HCT116 (cell line): ENCODE data around the gene TMEM129. TPM values are rescaled to one million over a fixed set of nuclear protein-coding genes. Genes with fewer than 3 reads are reported as not detected.

Experiments used
- ATAC-seq: fragments of 200-7000 bp; cut with Tn5 transposase; 2 replicates; pipeline ENCODE4 v1.9.1; 2020; ENCODE audit warnings: mild to moderate bottlenecking, moderate library complexity
- BruUV-seq: library from RNA; stranded (reverse); fragments of 400-500 nt; replicated peaks from 2 replicates; lab custom pipeline; 2021; lab: Mats Ljungman, UMichigan
- CTCF ChIA-PET: fragments of 300-600 bp; sonication (Branson Sonifier 250); formaldehyde crosslinking; loops from one replicate; lab custom pipeline; 2021; ENCODE audit warnings: antibody characterized with exemption; lab: Charles Lee
- POLR2A ChIA-PET: fragments of 300-600, 350-600 bp; sonication (Branson Sonifier 250); formaldehyde crosslinking; loops from one replicate; lab custom pipeline; 2021; ENCODE audit warnings: antibody characterized with exemption; lab: Charles Lee
- RAD21 ChIA-PET, 2 experiments: fragments of 300-600 bp; sonication (Branson Sonifier 250); formaldehyde crosslinking; loops; one replicate each; lab custom pipeline; 2023; ENCODE audit warnings: low total read pairs in 2 of 2; ENCODE audit not compliant: uncharacterized antibody in 2 of 2, unreplicated experiment in 2 of 2, low non-redundant PET in 1 of 2; lab: Charles Lee
- DNase-seq: peaks from one replicate; pipeline ENCODE4 v3.0.0-alpha.2; 2010; ENCODE audit warnings: low read depth, low spot score
- H2AFZ ChIP-seq: fragments of 200-600 bp; shearing (Covaris generic), sonication (generic); 2 replicates; pipeline ENCODE4 v1.6.1; 2017; ENCODE audit warnings: low read depth, mixed run types, mixed read lengths, antibody characterized with exemption, low read length; ENCODE audit not compliant: poor library complexity, severe bottlenecking
- H3K27ac ChIP-seq: 2 replicates; pipeline ENCODE4 v1.5.1; 2012; ENCODE audit warnings: low read depth, low read length
- H3K27me3 ChIP-seq: fragments of 200-600 bp; sonication (generic); 2 replicates; pipeline ENCODE4 v1.6.1; 2016; ENCODE audit warnings: mixed run types, low read length, mixed read lengths; ENCODE audit not compliant: insufficient read depth
- H3K36me3 ChIP-seq, 2 experiments: fragments of 200-500 bp in 1 of 2; fragments of 200-600 bp in 1 of 2; sonication (Bioruptor generic) in 1 of 2; sonication (generic) in 1 of 2; 2 replicates each; pipeline versions ENCODE4 v1.5.1 to v1.6.1; 2014 to 2016; ENCODE audit warnings: low read length in 2 of 2, inconsistent platforms in 1 of 2, mixed read lengths in 1 of 2, mixed run types in 1 of 2; ENCODE audit not compliant: insufficient read depth in 2 of 2, control insufficient read depth in 1 of 2
- H3K4me1 ChIP-seq, 2 experiments: fragments of 200-600 bp in 1 of 2; sonication (generic) in 1 of 2; 2 replicates each; pipeline versions ENCODE4 v1.5.1 to v1.6.1; 2012 to 2017; ENCODE audit warnings: low read length in 2 of 2, inconsistent platforms in 1 of 2, mild to moderate bottlenecking in 1 of 2, mixed read lengths in 1 of 2, mixed run types in 1 of 2, moderate library complexity in 1 of 2; ENCODE audit not compliant: insufficient read depth in 2 of 2, control insufficient read depth in 1 of 2
- H3K4me2 ChIP-seq: fragments of 200-600 bp; sonication (generic); 2 replicates; pipeline ENCODE4 v1.6.1; 2017; ENCODE audit warnings: mixed run types, low read length, mixed read lengths
- H3K4me3 ChIP-seq, 2 experiments: fragments of 200-600 bp in 1 of 2; sonication (generic) in 1 of 2; replicated peaks in 1 of 2; 2 replicates each; pipeline ENCODE4 v1.5.1; 2011 to 2016; ENCODE audit warnings: low read length in 2 of 2, control low read depth in 1 of 2, low read depth in 1 of 2, mild to moderate bottlenecking in 1 of 2, mixed read lengths in 1 of 2, mixed run types in 1 of 2
- H3K79me2 ChIP-seq: fragments of 200-600 bp; sonication (generic); 2 replicates; pipeline ENCODE4 v1.6.1; 2017; ENCODE audit warnings: mild to moderate bottlenecking, mixed run types, low read length, moderate library complexity, mixed read lengths; ENCODE audit not compliant: insufficient read depth
- H3K9ac ChIP-seq: fragments of 200-600 bp; sonication (generic); 2 replicates; pipeline ENCODE4 v1.6.1; 2016; ENCODE audit warnings: low read length, mixed read lengths
- H3K9me2 ChIP-seq: fragments of 200-600 bp; sonication (generic), shearing (Covaris generic); 2 replicates; pipeline ENCODE4 v1.6.1; 2017; ENCODE audit warnings: mixed run types, mild to moderate bottlenecking, moderate library complexity; ENCODE audit not compliant: insufficient read depth
- H3K9me3 ChIP-seq, 2 experiments: fragments of 200-500 bp in 1 of 2; fragments of 200-600 bp in 1 of 2; sonication (Bioruptor generic) in 1 of 2; sonication (generic) in 1 of 2; 2 replicates each; pipeline ENCODE4 v1.6.1; 2014 to 2017; ENCODE audit warnings: low read length in 2 of 2, mixed read lengths in 2 of 2, inconsistent platforms in 1 of 2, low read depth in 1 of 2, mild to moderate bottlenecking in 1 of 2, mixed run types in 1 of 2, moderate library complexity in 1 of 2; ENCODE audit not compliant: control insufficient read depth in 1 of 2, insufficient read depth in 1 of 2
- H4K20me1 ChIP-seq: fragments of 200-600 bp; sonication (generic), shearing (Covaris generic); 2 replicates; pipeline ENCODE4 v1.6.1; 2017; ENCODE audit warnings: mixed run types, mild to moderate bottlenecking, moderate library complexity; ENCODE audit not compliant: insufficient read depth
- CBX3 ChIP-seq: IDR thresholded peaks from 2 replicates; pipeline ENCODE4 v1.6.1; 2012; ENCODE audit warnings: low read depth
- CEBPB ChIP-seq: IDR thresholded peaks from 2 replicates; pipeline ENCODE4 v1.6.1; 2012; ENCODE audit warnings: low read depth
- EGR1 ChIP-seq: IDR thresholded peaks from 2 replicates; pipeline ENCODE4 v1.6.1; 2012; ENCODE audit warnings: low read depth
- ELF1 ChIP-seq: IDR thresholded peaks from 2 replicates; pipeline ENCODE4 v1.6.1; 2012; ENCODE audit warnings: low read depth, borderline replicate concordance
- MAX ChIP-seq: IDR thresholded peaks from 2 replicates; pipeline ENCODE4 v1.6.1; 2012
- POLR2A ChIP-seq: IDR thresholded peaks from 2 replicates; pipeline ENCODE4 v1.7.0; 2011; ENCODE audit warnings: borderline replicate concordance; ENCODE audit not compliant: insufficient read depth, insufficient read length; ENCODE audit errors: extremely low read depth
- POLR2AphosphoS5 ChIP-seq: IDR thresholded peaks from 2 replicates; pipeline ENCODE4 v1.6.1; 2011; ENCODE audit warnings: mild to moderate bottlenecking, low read depth, low read length, moderate library complexity
- SP1 ChIP-seq: IDR thresholded peaks from 2 replicates; pipeline ENCODE4 v1.6.1; 2012; ENCODE audit warnings: low read depth
- ZBTB33 ChIP-seq: IDR thresholded peaks from 2 replicates; pipeline ENCODE4 v1.6.1; 2011; ENCODE audit warnings: mild to moderate bottlenecking, low read length, moderate library complexity; ENCODE audit not compliant: insufficient replicate concordance; ENCODE audit errors: extremely low read depth
- ZNF274 ChIP-seq: fragments of 200-500 bp; sonication (Bioruptor generic); IDR thresholded peaks from 2 replicates; pipeline ENCODE4 v1.6.1; 2014; ENCODE audit warnings: mild to moderate bottlenecking, low read depth, low read length, inconsistent platforms
- intact Hi-C: fragments of 100-400 bp; cut with micrococcal nuclease; formaldehyde crosslinking; loops from 2 replicates; pipeline ENCODE4 v1.10.0; 2022
- total RNA-seq: library from RNA; stranded (reverse); gene quantifications from one replicate; pipeline ENCODE4 v1.2.1, GENCODE V29; 2021; ENCODE audit not compliant: unreplicated experiment

The TMEM129 gene
- total RNA-seq, 1 experiment from 2014 or later = 29.4 TPM

- no TSS peak for BruUV-seq
- H3K27ac ChIP-seq = no peak overlapping the region
- H3K79me2 ChIP-seq = no peaks in the 10 kb centered on the region
- ChIA-PET CTCF (no interaction called here), POLR2A (no interaction called here), RAD21 (no interaction called here)
- H2AFZ ChIP-seq = no peak overlapping the region
- no peaks in the 10 kb centered on the region for H3K9me3 ChIP-seq
- no peaks in the 10 kb centered on the region for H3K9me2 ChIP-seq
- intact Hi-C loops = no loop called here
- no peaks in the 10 kb centered on the region for H3K27me3 ChIP-seq
- no peak overlapping the region for H3K4me2 ChIP-seq
- H3K4me3 ChIP-seq = no peak overlapping the region
- TF ChIP-seq ELF1 = no peak
- no peak for TF ChIP-seq CEBPB
- no peak for TF ChIP-seq POLR2AphosphoS5
- TF ChIP-seq EGR1 = no peak
- TF ChIP-seq ZNF274 = no peak
- no peak for TF ChIP-seq SP1
- no peak for TF ChIP-seq ZBTB33
- TF ChIP-seq POLR2A = no peak
- TF ChIP-seq CBX3 = no peak
- TF ChIP-seq MAX = no peak
- ATAC-seq (0 out of 2 replicates have a peak, but pooled peaks have one; percentile 17), DNase-seq (no peak)
- no peaks in the 10 kb centered on the region for H4K20me1 ChIP-seq
- no peak overlapping the region for H3K9ac ChIP-seq
- no peaks in the 10 kb centered on the region for H3K36me3 ChIP-seq
- no peaks in the 10 kb centered on the region for H3K4me1 ChIP-seq
Measured at GRCh38 chr4:1674682-1675081, 46.4 kb downstream of the TMEM129 start.
